ENCODE measurements around the gene NHLH2. TPM values are rescaled to one million over a fixed set of nuclear protein-coding genes. Genes with fewer than 3 reads are reported as not detected.

Gene NHLH2
- polyA plus RNA-seq, 2 of the 4 experiments (the other 2 are of a cell fraction): not detected

DNA sequence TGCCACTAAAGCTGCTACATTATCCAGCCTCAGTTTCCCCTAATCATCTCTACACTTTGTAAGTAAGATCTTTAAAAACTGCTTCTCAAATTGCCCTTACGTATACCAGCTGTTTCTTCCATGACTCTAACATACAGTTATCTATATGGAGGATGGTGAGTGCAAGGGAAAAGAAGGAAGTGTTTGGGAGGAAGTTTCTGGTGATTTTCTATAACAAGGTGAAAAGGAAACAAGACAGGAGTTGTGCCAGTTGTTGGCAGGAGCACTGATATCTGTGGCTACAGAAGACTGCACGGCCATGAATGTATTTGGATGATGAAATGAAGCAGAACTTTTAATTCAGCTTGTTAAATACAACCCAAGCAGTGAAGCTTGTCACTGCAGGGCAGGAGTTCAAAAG is 32.3 kb upstream of the NHLH2 start:
- no peak for FAIRE-seq

GRCh38 chr1:115869064-115869463 is 28.1 kb upstream of the NHLH2 start:
- WGBS (ENCODE audit: missing lambda C conversion rate): 38% methylated on average over 5 of the region's 5 CpGs
- CTCF ChIA-PET: no interaction called here
- FAIRE-seq: no peak

More for the DNA sequence above, 32.3 kb upstream of the NHLH2 start:
- Histone ChIP-seq H3K9me3 (no peaks in the 10 kb centered on the region), H3K4me1 (no peaks in the 10 kb centered on the region), H3K27ac (no peak overlapping the region), H3K4me3 (no peak overlapping the region), H3K4me2 (no peak overlapping the region)
- no peak for ATAC-seq
- DNase-seq (ENCODE audit: low read depth in 1 of 2, low spot score in 1 of 2): no peak
- ChIA-PET POLR2A (no interaction called here), CTCF (interaction anchor here (0.9 kb wide), 1 partner anchor 10 kb away, joined by 3 read pairs; no protein-coding TSS in a partner anchor)
- no peak for TF ChIP-seq GATA3 (IDR thresholded peaks at IDR 0.05; ENCODE audit: borderline replicate concordance)
- WGBS (ENCODE audit: missing lambda C conversion rate): 29% methylated on average over 2 of the region's 2 CpGs

GRCh38 chr1:115867216-115867615 is 26.3 kb upstream of the NHLH2 start:
- 11% methylated on average over 1 of the region's 1 CpG for WGBS (ENCODE audit: missing lambda C conversion rate)
- no peak for FAIRE-seq
- ChIA-PET POLR2A (no interaction called here), CTCF (no interaction called here)
- H3K4me3 ChIP-seq: no peak overlapping the region
- no peak for ATAC-seq
- TF ChIP-seq FOSB (CRISPR knock-in tag; IDR thresholded peaks at IDR 0.05) (no peak), MAFK (IDR thresholded peaks at IDR 0.05; ENCODE audit: partially characterized antibody) (peak; percentile 62)
- no peak overlapping the region for H3K27ac ChIP-seq
- peak in 1 of 2 experiments; percentile 3 for DNase-seq (ENCODE audit: low read depth in 1 of 2, low spot score in 1 of 2)
- H3K4me1 ChIP-seq: no peaks in the 10 kb centered on the region
- H3K4me2 ChIP-seq: no peak overlapping the region
- no peaks in the 10 kb centered on the region for H3K9me3 ChIP-seq

More at GRCh38 chr1:115869064-115869463, 28.1 kb upstream of the NHLH2 start:
- POLR2A ChIA-PET: no interaction called here
- Histone ChIP-seq H3K4me3 (no peak overlapping the region), H3K4me2 (no peak overlapping the region), H3K27ac (no peak overlapping the region), H3K9me3 (no peaks in the 10 kb centered on the region), H3K4me1 (no peaks in the 10 kb centered on the region)
- ATAC-seq (no peak), DNase-seq (ENCODE audit: low read depth in 1 of 2, low spot score in 1 of 2) (no peak)
- TF ChIP-seq JUN (IDR thresholded peaks at IDR 0.05) (no peak), NR3C1 (IDR thresholded peaks at IDR 0.05) (no peak), ESRRA (IDR thresholded peaks at IDR 0.05; ENCODE audit: borderline replicate concordance, low read length) (no peak), KDM1A (IDR thresholded peaks at IDR 0.05; ENCODE audit: low read depth) (no peak), CEBPB (IDR thresholded peaks at IDR 0.05) (no peak), SREBF2 (IDR thresholded peaks at IDR 0.05) (no peak), CHD2 (IDR thresholded peaks at IDR 0.05; ENCODE audit: low read length, partially characterized antibody) (no peak), NFE2L2 (conservative IDR thresholded peaks at IDR 0.05; ENCODE audit: low read length) (no peak), CBX8 (IDR thresholded peaks at IDR 0.05) (no peak), FOSB (CRISPR knock-in tag; IDR thresholded peaks at IDR 0.05) (no peak)
- TF ChIP-seq, protein P1, sequence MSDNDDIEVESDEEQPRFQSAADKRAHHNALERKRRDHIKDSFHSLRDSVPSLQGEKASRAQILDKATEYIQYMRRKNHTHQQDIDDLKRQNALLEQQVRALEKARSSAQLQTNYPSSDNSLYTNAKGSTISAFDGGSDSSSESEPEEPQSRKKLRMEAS (IDR thresholded peaks at IDR 0.05): no peak

DNA sequence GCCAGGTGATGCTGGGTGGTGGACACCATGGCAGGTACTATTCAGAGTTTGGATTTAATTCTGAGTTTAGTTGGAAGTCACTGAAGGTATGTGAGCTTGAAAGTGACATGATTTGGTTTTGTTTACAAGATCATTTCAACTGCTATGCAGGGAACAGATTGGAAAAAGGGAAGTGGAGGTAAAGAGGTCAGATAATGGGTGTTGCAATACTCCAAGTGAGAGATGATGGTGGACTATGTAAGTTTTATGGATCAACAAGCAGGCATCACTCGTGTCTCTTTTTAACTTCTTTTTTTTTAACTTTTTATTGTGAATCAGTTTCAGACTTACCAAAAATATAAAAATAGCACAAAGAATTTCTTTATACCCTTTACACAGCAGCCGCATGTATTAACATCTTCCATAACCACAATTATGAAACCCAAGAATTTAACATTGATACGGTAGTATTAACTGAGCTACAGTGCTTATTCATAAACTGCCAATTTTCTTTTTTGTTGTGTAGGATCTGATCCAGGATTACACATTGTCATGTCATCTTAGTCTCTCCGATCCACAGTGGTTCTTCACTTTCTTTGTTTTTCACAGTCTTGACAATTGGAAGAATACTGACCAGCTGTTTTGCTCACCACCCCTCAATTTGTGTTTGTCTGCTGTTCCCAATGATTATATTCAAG is 24.9 kb upstream of the NHLH2 start:
- FAIRE-seq (no peak), DNase-seq (ENCODE audit: low read depth in 1 of 2, low spot score in 1 of 2) (no peak), ATAC-seq (no peak)
- 54% methylated on average over 4 of the region's 4 CpGs for WGBS (ENCODE audit: missing lambda C conversion rate)
- H3K4me2 ChIP-seq: no peak overlapping the region
- no peak overlapping the region for H3K4me3 ChIP-seq
- ChIA-PET POLR2A (no interaction called here), CTCF (no interaction called here)
- no peaks in the 10 kb centered on the region for H3K4me1 ChIP-seq
- no peak for TF ChIP-seq POLR2A (IDR thresholded peaks at IDR 0.05; ENCODE audit: low read length)
- no peak for TF ChIP-seq CHD2 (IDR thresholded peaks at IDR 0.05; ENCODE audit: low read length, partially characterized antibody)
- TF ChIP-seq JUN (IDR thresholded peaks at IDR 0.05): no peak
- no peak for TF ChIP-seq HDAC2 (IDR thresholded peaks at IDR 0.05)
- TF ChIP-seq FOSL2 (IDR thresholded peaks at IDR 0.05): no peak
- no peak for TF ChIP-seq FOSL2 (CRISPR knock-in tag; IDR thresholded peaks at IDR 0.05)
- no peak for TF ChIP-seq REST (IDR thresholded peaks at IDR 0.05)
- no peak for TF ChIP-seq NPAS2 (CRISPR knock-in tag; IDR thresholded peaks at IDR 0.05; ENCODE audit: borderline replicate concordance)
- TF ChIP-seq ZNF302 (CRISPR knock-in tag; IDR thresholded peaks at IDR 0.05): no peak
- TF ChIP-seq KDM5A (IDR thresholded peaks at IDR 0.05): no peak
- TF ChIP-seq RNF2 (IDR thresholded peaks at IDR 0.05; ENCODE audit: borderline replicate concordance, low read depth): no peak
- no peak for TF ChIP-seq NR3C1 (IDR thresholded peaks at IDR 0.05)
- TF ChIP-seq MAFK (IDR thresholded peaks at IDR 0.05; ENCODE audit: partially characterized antibody): no peak
- no peak for TF ChIP-seq HOXB13 (CRISPR knock-in tag; IDR thresholded peaks at IDR 0.05; ENCODE audit: low read depth)
- TF ChIP-seq, protein P2, sequence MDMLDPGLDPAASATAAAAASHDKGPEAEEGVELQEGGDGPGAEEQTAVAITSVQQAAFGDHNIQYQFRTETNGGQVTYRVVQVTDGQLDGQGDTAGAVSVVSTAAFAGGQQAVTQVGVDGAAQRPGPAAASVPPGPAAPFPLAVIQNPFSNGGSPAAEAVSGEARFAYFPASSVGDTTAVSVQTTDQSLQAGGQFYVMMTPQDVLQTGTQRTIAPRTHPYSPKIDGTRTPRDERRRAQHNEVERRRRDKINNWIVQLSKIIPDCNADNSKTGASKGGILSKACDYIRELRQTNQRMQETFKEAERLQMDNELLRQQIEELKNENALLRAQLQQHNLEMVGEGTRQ (IDR thresholded peaks at IDR 0.05): no peak
- no peak for TF ChIP-seq RARB (CRISPR knock-in tag; IDR thresholded peaks at IDR 0.05)
- TF ChIP-seq ELK1 (IDR thresholded peaks at IDR 0.05; ENCODE audit: low read depth, low read length): no peak
- TF ChIP-seq MYC (IDR thresholded peaks at IDR 0.05; ENCODE audit: borderline replicate concordance, low read length): no peak
- TF ChIP-seq KDM1A (IDR thresholded peaks at IDR 0.05; ENCODE audit: low read depth): no peak
- no peak for TF ChIP-seq SMC3 (IDR thresholded peaks at IDR 0.05)
- no peak overlapping the region for H3K27ac ChIP-seq
- H3K9me3 ChIP-seq: no peaks in the 10 kb centered on the region

All from A549 (cell line).